Stimulated activated naive CD8-positive, alpha-beta T cell treated with anti-CD3 and anti-CD28 coated beads, Interleukin-15, Interleukin-2, amounts not matched to agents 100 U/mL and 50 U/mL, for 24 hours (primary cell): Measurements from ENCODE around the gene USP30.
A peak's percentile ranks its signal among the peaks of the same experiment; 100 is the strongest.
"Not testable (repeated sequence)": the region's sequence is repeated elsewhere in the genome, so short reads cannot be mapped to it uniquely, and the experiment has no call there.

Experiments used
- ATAC-seq: fragments of 150-1000 bp; cut with Tn5 transposase; one replicate; pipeline ENCODE4 v1.10.0; 2021
- DNase-seq: peaks from one replicate; pipeline ENCODE4 v3.0.0; 2021

USP30 gene

DNA sequence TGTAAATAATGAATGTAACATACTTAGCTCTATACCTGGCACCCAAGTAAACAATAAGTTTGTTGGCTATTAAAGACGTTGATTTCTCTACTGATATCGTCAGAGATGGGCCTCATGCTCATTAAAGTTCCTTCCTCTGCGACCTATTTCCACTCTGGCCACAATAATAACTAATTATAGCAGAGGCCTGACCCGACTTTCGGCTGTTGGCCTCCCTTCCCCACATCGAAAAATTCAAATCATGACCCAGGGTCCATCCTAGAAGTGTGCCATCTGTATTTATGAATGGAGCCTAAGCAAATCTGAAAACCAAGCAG lies 321 bp upstream of the USP30 start:
- ATAC-seq (no peak), DNase-seq (no peak)

DNA sequence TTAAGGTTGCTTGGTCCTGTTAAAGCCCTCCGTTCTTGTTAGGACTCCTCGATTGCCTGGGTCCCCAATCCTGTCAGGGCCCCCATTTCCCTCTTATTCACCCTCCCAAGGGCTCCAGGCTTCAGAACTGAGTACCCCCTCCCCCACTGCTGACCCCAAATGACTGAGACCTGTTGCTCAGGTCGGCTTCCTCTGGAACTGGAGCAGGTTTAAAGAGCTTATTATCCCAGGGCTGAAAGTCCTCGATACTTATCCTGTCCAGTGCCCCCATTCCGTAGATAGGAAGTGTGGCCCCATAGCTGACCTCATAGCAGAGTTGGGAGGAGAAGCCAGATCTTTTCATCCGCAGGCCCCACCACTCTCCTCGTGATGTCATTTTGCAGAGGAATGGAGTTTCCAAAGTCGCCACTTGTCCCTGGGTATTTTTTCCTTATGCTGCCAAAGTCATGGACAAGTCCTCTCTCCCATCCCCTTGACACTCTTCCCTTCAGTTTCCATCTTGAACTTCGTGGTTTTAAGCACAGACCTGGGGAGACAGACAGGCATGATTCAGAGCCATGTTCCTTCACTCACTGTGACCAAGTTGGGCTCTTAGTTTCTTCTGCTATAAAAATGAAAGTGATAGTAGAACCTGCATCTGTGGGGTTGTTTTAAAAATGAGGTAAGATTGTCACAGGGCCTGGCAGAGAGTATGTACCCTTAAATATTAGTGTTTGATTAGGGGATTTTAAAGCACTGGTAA lies 1.2 kb downstream of the USP30 start:
- DNase-seq (peak; percentile 34), ATAC-seq (peak; percentile 71)

DNA sequence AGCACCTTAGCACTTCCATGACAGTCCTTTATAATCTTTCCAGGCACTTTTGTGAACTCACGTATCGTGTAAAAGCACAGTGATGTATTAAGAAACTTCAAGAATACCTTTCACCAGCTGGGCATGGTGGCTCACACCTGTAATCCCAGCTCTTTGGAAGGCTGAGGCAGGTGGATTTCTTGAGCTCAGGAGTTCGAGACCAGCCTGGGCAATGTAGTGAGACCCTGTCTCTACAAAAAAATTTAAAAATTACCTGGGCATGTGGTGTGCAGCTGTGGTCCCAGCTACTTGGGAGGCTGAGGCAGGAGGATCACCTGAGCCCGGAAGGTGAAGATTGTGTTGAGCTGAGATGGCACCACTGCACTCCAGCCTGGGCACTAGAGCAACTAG lies 1.7 kb downstream of the USP30 start:
- not testable (repeated sequence) for ATAC-seq, DNase-seq

DNA sequence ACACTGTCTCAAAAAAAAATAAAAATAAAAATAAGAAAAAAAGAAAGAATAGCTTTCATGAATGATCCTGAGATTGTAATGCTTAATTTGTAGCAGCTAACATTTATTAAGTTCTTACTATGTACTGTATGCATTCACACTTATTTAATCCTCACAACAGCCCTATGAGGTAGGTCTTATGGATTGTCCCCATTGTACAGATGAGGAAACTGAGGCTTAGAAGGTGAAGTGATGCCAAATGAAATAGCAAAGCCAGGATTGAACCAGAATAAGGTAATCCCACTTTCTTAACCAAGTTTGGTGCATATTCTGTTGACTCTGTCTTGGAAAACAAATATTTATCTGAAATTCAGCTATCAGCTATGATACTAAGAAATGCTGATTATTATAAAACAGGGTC lies 2.1 kb downstream of the USP30 start:
- DNase-seq: no peak
- no peak for ATAC-seq

DNA sequence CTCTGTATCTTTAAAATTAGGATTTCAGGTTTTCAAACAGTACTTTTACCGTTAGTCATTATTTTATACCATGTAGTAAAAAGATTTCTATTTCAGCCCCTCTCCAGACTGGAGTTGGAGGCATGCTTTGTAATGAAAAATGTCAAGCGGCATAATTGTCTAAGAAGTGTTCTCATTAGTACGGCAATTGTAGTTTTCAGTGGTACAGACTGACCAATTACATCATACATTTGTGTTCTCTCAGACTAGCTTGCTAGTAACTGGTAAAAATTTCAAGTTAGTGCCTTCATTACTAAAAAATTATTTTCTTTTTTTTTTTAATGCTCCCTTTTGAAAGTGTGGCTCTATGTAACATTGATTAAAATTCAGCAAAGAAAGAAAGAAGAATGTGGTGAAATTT lies 4.5 kb downstream of the USP30 start:
- DNase-seq: no peak
- ATAC-seq: no peak

DNA sequence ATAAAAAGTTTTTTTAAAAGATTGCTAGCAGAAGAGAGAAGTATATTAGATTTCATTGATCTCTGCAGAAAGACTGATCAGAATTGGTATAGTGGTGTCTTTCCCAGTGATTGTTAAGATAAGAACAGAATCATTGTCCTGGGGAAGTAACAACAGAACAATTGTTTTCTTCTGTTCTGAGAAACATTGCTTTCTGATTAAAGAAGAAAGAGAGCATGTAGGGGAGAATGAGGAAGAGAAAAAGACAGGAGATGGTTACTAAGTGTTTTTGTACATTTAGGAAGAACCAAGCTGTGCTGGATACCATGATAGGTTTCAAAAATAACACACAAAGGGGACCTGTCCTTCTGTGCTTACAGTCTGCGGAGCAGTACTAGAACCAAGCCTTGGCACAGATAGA lies 5.0 kb downstream of the USP30 start:
- ATAC-seq: no peak
- DNase-seq: no peak

DNA sequence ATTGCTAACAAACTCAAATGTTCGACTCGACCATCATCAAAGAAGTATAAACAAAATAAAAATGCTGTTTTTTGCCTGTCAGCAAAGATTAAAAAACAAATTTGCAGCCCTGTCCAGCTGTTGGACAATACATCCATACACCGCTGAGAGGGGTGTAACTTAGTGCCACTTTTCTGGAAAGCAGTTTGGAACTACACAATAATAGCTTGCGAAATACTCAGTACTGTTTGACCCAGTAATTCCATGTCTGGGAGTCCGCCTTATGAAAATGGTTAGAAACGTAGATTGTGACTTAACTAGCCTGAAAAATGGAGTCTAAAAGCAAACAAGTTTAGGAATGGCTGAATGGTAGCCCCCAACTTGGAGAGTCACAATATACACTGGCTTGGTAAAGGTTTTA lies 6.4 kb downstream of the USP30 start:
- DNase-seq: no peak
- ATAC-seq: no peak

DNA sequence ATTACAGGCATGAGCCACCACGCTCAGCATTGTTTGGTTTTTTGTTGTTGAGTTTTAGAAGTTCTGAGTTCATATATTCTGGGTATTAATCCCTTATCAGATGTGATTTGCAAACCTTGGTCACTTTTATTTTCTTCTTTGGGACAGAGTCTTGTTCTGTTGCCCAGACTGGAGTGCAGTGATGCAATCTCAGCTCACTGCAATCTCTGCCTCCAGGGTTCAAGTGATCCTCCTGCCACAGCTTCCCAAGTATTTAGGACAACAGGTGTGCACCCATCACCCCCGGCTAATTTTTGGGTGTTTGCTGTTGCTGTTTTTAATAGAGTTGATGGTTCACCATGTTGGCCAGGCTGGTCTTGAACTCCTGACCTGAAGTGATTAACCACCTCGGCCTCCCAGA lies 11.8 kb downstream of the USP30 start:
- DNase-seq (no peak), ATAC-seq (no peak)

DNA sequence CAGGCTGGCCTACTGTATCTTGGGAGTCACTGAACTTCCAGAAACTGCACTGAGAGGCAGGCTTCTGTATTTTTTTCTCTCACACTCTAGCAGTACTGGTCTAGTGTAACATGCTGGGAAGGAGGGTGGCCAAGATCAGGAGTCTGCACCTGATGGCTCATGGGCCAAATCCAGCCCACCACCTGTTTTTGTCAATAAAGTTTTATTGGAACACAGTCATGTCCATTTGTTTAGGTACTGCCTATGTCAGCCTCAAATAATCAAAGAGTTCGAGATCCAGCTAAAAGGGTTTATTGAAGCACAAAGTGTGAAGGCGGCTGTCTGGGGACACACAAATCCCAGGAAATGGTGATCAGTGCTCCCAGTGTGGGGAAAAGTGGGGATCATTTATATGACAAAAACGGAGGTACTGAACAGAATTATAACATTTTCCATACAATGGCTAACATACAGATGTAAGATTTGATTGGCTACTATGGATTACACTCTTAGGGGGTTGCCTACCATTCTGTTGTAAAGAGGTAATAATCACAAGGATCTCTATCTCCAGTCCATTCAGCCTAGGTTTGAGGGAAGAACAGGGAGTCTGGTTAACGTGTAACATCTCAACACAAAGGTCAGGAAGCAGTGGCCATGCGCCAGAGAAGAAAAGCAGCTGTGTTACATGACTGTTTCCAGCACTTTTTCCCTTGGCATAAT lies 12.9 kb downstream of the USP30 start:
- DNase-seq (no peak), ATAC-seq (no peak)

DNA sequence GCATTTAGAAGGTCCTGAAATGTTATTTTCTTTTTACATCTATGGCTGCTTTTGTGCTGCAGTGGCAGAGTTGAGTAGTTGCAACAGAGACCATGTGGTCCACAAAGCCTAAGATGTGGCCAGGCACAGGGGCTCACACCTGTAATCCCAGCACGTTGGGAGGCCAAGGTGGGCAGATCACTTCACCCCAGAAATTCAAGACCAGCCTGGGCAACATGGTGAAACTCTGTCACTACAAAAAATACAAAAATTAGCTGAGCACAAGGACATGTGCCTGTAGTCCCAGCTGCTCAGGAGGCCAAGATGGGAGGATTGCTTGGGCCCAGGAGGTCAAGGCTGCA lies 13.4 kb downstream of the USP30 start:
- DNase-seq (no peak), ATAC-seq (no peak)

DNA sequence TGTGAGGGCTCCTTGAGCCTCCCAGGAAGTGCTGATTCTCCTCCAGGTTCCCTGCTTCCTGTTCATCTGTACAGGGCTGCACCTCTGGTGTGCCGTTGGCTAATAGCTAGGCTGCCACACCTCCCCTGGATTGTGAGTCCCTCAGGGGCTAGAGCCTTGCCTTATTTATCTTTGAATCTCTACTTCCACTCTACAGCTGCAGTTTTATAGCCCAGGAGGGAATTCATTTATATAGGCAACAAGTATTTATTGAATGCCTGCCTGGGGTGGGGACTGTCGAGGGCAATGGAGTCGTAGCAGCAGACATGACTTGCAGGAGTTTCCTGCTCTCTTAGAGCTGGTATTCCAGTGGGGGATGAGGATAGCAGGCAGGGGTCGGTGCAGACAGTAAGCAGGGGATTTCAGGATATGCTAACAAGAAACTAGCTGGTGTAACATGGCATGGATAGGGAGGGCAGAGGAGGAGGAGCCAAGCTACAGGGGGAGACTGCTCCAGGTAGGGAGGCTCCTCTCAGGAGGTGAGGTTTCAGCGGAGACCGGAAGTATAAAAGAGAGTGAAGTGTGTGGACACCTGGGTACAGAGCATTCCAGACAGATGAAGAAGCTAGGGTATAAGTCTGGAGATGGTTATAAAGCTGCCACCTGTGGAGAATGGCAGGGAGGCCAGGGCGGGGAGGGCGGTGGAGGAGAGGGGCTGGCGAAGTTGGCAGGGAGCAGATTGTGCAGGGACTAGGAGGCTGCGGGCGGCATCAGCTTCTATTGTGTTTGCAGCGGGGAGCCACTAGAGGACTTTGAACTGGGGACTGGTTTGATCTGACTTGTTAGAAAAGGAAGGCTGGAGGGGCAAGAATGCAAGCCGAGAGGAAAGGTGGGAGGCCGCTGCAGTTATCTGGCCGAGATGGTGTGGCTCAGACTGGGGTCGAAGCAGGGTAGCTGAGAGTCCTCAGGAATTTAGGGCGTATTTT lies 17.2 kb downstream of the USP30 start:
- ATAC-seq: no peak

DNA sequence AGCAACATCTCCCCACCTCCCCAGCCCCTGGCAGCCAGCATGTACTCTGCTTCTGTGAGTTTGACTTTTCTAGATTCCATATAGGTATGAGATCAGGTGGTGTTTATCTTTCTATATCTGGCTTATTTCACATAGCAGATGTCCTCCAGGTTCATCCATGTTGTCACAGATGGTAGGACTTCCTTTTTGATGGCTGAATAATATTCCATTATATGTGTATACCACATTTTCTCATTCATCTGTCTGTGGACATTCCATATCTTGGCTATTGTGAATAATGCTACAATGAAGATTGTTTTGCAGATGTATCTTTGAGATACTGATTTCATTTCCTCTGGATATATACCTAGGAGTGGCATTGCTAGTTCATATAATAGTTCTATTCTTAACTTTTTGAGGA lies 22.5 kb downstream of the USP30 start:
- no peak for DNase-seq
- no peak for ATAC-seq

More for the DNA sequence above, 17.2 kb downstream of the USP30 start:
- no peak for DNase-seq

DNA sequence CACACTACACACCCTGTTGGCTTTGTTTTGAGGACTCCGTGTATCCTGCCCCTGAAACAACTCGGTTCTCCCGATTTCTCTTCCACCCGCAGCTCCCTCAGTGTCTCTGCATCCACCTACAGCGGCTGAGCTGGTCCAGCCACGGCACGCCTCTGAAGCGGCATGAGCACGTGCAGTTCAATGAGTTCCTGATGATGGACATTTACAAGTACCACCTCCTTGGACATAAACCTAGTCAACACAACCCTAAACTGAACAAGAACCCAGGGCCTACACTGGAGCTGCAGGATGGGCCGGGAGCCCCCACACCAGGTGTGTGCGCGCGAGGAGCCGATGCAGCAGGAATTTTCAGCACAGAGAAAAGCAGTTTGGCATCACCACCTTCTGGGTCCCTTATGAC lies 30.4 kb downstream of the USP30 start:
- DNase-seq (no peak), ATAC-seq (no peak)

DNA sequence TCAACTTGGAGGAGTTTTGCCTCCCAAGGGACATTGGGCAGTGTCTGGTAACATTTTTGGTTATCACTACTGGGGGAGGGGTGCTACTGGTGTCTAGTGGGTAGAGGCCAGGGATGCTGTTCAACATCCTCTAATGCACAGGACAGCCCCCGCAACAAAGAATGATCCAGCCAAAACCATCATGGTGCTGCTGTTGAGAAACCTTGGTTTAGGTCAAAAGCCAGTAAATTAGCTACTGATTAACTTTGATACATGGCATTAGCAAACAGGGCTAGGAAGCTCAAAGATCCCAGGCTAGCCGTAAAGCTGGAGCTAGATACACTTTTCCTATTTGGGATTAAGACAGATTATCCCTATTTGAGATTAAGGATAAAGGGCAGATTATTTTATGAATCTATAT lies 32.0 kb downstream of the USP30 start:
- no peak for ATAC-seq
- no peak for DNase-seq

DNA sequence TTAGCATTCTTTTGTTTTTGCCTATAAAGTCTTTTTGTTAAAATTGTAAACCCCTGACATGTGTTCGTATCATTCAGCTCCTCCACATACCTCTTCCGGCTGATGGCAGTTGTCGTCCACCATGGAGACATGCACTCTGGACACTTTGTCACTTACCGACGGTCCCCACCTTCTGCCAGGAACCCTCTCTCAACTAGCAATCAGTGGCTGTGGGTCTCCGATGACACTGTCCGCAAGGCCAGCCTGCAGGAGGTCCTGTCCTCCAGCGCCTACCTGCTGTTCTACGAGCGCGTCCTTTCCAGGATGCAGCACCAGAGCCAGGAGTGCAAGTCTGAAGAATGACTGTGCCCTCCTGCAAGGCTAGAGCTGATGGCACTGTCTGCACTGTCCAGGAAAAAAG lies 33.2 kb downstream of the USP30 start:
- ATAC-seq (no peak), DNase-seq (no peak)

DNA sequence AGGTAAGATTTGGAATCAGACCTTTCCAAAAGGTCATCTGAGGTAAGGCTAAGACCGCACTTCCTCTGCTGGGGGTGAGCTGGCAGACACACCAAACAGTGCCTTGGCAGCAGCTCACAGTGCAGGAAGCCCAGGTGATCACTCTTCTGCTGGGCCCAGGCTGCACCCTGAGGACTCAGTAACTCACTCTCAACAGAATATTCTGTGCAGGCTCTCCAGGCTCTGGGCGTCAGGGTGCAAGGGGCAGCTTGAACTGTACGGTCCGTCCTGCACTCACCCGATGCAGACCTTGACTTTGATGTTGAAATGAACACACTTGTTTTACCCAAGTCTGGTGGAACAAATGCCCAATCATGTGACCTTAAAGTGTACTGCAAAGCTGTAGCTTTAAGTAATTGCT lies 34.9 kb downstream of the USP30 start:
- DNase-seq (no peak), ATAC-seq (peak; percentile 75)

DNA sequence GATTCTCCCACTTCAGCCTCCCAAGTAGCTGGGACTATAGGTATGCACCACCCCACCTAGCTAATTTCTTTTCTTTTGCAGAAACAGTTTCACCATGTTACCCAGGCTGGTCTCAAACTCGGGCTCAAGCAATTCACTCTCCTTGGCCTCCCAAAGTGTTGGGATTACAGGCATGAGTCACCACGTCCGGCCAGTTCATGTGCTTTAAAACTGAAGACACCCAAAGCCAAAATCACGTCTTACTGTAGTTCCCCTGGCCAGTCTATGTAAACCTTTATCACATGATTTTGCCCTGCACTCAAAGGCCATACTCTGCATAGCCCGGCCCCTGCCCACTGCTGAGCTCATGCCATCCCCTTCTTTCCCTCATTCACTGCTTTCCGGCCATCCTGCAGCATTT lies 36.4 kb downstream of the USP30 start:
- ATAC-seq (no peak), DNase-seq (no peak)

DNA sequence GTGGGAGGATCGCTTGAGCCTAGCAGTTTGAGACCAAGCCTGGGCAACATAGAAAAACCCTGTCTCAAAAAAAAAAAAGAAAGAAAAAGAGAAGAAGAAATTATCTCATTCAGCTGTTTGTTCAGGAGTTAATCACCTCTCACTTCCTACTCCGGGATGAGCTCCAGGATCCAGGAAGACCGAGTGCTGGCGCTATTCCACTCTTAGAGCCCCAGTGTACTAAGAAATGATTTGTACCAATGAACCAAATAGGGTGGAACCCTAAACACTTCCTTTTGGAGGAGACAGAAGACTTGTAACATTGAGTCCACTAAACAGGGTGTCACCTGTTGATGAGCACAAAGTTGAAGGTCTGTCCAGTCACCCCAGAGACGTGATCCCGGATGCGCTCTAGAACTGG lies 37.3 kb downstream of the USP30 start:
- ATAC-seq (no peak), DNase-seq (no peak)

DNA sequence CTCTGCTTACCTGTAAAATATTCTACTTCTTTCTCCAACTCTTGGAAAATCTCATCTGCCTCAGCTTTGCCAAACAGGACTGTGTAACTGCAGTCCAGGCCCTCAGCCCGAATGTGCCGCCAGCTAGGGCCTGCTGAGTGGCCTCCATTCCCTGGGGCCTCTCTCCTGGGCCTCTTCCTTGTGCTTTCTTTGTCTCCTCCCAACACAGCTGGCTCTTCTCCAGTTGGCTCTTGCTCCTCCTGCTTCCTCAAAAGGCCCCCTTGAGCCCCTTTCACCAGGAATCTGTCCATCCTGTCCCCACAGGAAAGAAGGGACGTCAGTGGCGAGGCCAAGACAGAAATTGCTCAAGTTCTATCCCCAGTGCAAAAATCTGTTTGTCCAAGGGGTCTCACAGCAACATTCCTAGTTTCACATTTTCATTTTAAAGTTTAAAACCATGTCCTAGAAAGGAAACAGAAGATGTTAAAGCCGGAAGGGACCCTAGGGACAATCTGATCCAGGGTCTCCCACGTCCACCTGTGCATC lies 40.2 kb downstream of the USP30 start:
- no peak for ATAC-seq
- peak; percentile 12 for DNase-seq

DNA sequence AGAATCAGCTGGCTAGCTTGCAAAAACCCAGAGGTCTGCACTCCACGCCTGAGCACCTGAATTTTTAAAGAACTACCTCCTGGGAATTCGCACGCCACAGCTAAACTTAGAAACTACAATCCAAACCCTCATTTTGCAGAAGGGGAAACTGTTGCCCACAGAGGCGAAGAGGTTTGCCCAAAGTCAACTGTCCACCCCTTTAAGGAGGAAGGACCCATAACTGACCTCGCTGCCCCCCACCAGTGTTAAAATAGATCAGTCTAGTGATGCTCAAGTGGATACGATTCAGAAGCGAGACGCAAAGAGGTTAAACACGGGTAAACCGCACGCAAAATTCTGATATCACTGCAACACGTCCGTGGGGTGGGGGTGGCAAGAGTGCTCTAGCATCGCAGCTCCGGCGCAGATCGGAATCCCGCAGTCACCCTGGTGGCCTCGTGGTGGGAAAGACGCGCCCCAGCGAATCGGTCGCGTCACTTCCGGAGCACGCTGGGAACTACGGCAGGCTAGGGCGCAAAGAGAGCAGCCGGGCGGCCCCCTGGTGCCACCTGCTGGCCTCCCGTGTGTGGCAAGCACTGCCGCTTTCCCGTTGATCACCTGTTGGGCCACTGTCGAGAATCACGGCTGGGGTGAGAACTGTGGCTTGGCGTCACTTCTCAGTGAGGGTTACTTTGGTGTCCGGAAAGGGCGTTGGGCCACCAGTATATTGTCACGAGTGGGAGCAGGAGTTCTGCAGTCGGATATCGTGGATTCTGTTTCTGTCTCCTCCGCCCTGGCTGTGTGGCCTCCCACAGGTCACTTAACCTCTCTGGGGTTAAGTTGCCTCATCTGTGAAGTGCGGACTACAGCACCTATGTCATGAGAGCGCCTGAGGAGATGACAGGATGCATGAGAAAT lies 40.9 kb downstream of the USP30 start, which contains the start of gene ALKBH2:
Gene ALKBH2 (minus strand): TSS at position 451 of the 897 bp plus-strand sequence. CDS start 686 bp downstream, outside the sequence.
- DNase-seq: peak; percentile 95
- peak; percentile 81 for ATAC-seq

DNA sequence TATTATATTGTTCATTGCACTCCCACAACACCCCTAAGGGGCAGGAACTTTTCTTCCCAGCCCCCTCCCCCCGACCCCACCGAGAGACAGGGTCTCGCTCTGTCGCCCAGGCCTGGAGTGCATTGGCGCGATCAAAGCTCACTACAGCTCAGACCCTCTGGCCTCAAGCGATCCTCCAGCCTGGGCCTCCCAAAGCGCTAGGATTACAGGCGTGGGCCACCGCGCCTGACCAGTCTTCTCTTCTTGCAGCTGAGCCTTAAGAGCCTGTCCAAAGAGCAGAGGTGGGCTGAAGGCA lies 44.7 kb downstream of the USP30 start:
- DNase-seq (no peak), ATAC-seq (no peak)
